Glutamatergic neuron (in vitro differentiated cells): ENCODE data around the gene CYP4F3. TPM values are rescaled to one million over a fixed set of nuclear protein-coding genes. Genes with fewer than 3 reads are reported as not detected.

Experiments used
- DNase-seq: peaks from one replicate; pipeline ENCODE4 v3.0.0; 2022
- H3K27ac Mint-ChIP-seq: one replicate; pipeline ENCODE4 v1.8.0; 2020; ENCODE audit warnings: mild to moderate bottlenecking, mixed read lengths, inconsistent platforms; ENCODE audit not compliant: unreplicated experiment
- H3K27me3 Mint-ChIP-seq: one replicate; pipeline ENCODE4 v1.8.0; 2020; ENCODE audit warnings: mild to moderate bottlenecking, moderate library complexity, mixed read lengths, inconsistent platforms; ENCODE audit not compliant: unreplicated experiment
- H3K36me3 Mint-ChIP-seq: one replicate; pipeline ENCODE4 v1.8.0; 2020; ENCODE audit warnings: mild to moderate bottlenecking, mixed read lengths, inconsistent platforms; ENCODE audit not compliant: unreplicated experiment
- H3K4me1 Mint-ChIP-seq: one replicate; pipeline ENCODE4 v1.8.0; 2020; ENCODE audit warnings: mild to moderate bottlenecking, low read depth, mixed read lengths, inconsistent platforms; ENCODE audit not compliant: unreplicated experiment
- H3K4me3 Mint-ChIP-seq: one replicate; pipeline ENCODE4 v1.8.0; 2020; ENCODE audit warnings: mild to moderate bottlenecking, mixed read lengths, inconsistent platforms; ENCODE audit not compliant: unreplicated experiment
- H3K9me3 Mint-ChIP-seq: one replicate; pipeline ENCODE4 v1.8.0; 2020; ENCODE audit warnings: mild to moderate bottlenecking, moderate library complexity, mixed read lengths, inconsistent platforms; ENCODE audit not compliant: unreplicated experiment
- total RNA-seq: library from RNA; stranded (reverse); fragmentation: NEBNext Ultra II Directional; extraction: Animal tissue kit (Norgen Biotek cat#: 25700); gene quantifications from one replicate; pipeline ENCODE4 v1.2.1, GENCODE V29; 2021; ENCODE audit not compliant: unreplicated experiment
- TF ChIP-seq, protein P1 (sequence below): fragments of 200-600 bp; sonication (generic); IDR thresholded peaks from one replicate; pipeline ENCODE4 v1.5.0; 2021; ENCODE audit not compliant: partially characterized antibody, unreplicated experiment

Gene CYP4F3
- total RNA-seq, 1 donor from 2014 or later, result not detected

DNA sequence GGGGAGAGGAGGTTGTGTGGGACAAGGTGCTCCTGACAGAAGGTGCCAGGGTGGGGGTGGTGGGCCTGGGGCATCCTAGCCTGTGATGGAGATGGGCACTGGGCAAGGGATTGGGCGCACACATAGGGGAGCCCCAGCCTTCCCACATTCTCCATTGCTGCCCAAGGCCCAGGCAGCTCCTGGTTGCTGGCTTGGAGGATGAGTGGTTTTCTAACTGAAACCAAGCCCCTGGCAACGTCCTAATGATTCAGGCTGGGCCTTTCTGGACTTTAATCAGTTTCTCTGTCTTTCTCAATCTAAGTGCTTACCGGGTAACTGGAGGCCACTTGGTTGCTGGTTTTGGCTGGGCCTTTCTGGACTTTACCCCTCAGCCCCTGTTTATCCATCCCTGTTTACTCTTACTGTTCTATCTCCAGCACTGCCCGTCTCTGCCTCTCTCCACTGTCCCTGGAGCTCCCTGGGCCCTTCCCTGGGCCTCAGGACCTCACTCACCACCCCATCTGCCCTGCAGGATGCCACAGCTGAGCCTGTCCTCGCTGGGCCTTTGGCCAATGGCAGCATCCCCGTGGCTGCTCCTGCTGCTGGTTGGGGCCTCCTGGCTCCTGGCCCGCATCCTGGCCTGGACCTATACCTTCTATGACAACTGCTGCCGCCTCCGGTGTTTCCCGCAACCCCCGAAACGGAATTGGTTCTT, 354 bp downstream of the CYP4F3 start:
- H3K27me3 Mint-ChIP-seq, result peaks cover 2% of the 10 kb centered on the region
- no peaks in the 10 kb centered on the region for H3K36me3 Mint-ChIP-seq
- H3K4me3 Mint-ChIP-seq, result no peak overlapping the region
- peaks cover 14% of the 10 kb centered on the region for H3K9me3 Mint-ChIP-seq
- no peak for DNase-seq
- TF ChIP-seq, protein P1, sequence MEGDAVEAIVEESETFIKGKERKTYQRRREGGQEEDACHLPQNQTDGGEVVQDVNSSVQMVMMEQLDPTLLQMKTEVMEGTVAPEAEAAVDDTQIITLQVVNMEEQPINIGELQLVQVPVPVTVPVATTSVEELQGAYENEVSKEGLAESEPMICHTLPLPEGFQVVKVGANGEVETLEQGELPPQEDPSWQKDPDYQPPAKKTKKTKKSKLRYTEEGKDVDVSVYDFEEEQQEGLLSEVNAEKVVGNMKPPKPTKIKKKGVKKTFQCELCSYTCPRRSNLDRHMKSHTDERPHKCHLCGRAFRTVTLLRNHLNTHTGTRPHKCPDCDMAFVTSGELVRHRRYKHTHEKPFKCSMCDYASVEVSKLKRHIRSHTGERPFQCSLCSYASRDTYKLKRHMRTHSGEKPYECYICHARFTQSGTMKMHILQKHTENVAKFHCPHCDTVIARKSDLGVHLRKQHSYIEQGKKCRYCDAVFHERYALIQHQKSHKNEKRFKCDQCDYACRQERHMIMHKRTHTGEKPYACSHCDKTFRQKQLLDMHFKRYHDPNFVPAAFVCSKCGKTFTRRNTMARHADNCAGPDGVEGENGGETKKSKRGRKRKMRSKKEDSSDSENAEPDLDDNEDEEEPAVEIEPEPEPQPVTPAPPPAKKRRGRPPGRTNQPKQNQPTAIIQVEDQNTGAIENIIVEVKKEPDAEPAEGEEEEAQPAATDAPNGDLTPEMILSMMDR, result no peak
- no peak overlapping the region for H3K27ac Mint-ChIP-seq
- H3K4me1 Mint-ChIP-seq, result no peaks in the 10 kb centered on the region

DNA sequence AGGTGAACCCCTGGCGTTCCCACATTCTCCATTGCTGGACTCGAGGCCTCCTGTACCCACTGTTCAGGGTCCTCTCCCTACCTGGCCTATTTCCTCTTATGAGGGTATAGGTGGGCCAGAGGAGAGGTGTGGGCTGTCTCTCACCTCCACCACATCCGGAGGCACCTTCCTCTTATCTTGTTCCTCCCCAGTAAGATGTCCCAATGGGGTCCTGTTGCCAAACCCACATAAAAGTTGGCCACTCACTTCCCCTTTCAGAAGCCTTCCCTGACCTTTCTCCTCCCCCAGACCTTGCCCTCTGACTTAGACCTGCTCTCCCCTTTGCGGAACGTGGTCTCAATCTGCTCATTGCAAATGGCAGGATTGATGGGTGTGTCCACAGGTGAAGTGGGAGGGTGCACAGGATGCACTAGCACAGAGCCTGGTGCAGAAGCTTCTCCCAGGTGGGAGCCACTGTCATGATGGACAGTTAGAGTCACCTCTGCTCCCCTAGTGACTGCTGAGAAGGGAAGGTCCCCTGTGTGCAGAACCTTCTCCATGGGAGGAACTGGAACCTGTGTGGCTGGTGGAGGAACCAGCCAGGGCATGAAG, 1.3 kb downstream of the CYP4F3 start:
- H3K4me1 Mint-ChIP-seq, result no peaks in the 10 kb centered on the region
- TF ChIP-seq, protein P1, result no peak
- H3K27me3 Mint-ChIP-seq, result peaks cover 2% of the 10 kb centered on the region
- H3K9me3 Mint-ChIP-seq, result peaks cover 16% of the 10 kb centered on the region
- H3K36me3 Mint-ChIP-seq, result no peaks in the 10 kb centered on the region
- no peak overlapping the region for H3K27ac Mint-ChIP-seq
- DNase-seq, result no peak
- H3K4me3 Mint-ChIP-seq, result no peak overlapping the region

DNA sequence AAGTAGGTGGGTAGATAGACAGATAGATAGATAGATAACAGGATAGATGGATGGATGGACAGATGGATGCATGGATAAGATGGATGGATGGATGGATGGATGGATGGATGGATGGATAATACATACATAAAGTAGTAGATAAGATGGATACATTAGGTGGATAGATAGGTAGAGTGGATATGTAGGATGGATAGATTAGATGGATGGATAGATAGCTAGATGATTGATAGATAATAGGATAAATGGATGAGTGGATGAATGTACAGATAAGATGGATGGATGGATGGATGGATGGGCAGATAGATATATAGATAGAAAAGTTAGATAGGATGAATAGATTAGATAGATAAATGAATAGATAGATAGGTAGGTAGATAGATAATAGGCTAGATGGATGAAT, 2.1 kb downstream of the CYP4F3 start:
- no peaks in the 10 kb centered on the region for H3K27me3 Mint-ChIP-seq
- H3K4me3 Mint-ChIP-seq, result no peak overlapping the region
- TF ChIP-seq, protein P1, result no peak
- no peaks in the 10 kb centered on the region for H3K36me3 Mint-ChIP-seq
- DNase-seq, result no peak
- no peak overlapping the region for H3K27ac Mint-ChIP-seq
- peaks cover 16% of the 10 kb centered on the region for H3K9me3 Mint-ChIP-seq
- H3K4me1 Mint-ChIP-seq, result no peaks in the 10 kb centered on the region

DNA sequence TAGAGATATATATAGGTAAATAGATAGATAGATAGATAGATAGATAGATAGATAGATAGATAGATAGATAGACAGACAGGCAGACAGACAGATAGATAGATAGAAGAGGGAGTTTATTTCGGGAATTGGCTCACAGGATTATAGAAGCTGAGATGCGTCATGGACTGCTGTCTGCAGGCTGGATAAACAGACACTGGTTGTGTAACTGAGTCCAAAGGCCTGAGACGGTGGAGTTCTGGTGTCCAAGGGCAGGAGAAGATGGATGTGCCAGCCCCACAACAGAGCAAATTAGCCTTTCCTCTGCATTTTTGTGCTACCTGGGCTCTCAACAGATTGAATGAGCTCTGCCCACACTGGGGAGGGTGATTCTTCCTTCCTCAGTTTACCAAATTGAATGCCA, 2.7 kb downstream of the CYP4F3 start:
- Mint-ChIP-seq H3K27ac (no peak overlapping the region), H3K27me3 (no peaks in the 10 kb centered on the region), H3K9me3 (peaks cover 16% of the 10 kb centered on the region), H3K36me3 (no peaks in the 10 kb centered on the region), H3K4me3 (no peak overlapping the region), H3K4me1 (no peaks in the 10 kb centered on the region)
- no peak for DNase-seq
- TF ChIP-seq, protein P1, result no peak

DNA sequence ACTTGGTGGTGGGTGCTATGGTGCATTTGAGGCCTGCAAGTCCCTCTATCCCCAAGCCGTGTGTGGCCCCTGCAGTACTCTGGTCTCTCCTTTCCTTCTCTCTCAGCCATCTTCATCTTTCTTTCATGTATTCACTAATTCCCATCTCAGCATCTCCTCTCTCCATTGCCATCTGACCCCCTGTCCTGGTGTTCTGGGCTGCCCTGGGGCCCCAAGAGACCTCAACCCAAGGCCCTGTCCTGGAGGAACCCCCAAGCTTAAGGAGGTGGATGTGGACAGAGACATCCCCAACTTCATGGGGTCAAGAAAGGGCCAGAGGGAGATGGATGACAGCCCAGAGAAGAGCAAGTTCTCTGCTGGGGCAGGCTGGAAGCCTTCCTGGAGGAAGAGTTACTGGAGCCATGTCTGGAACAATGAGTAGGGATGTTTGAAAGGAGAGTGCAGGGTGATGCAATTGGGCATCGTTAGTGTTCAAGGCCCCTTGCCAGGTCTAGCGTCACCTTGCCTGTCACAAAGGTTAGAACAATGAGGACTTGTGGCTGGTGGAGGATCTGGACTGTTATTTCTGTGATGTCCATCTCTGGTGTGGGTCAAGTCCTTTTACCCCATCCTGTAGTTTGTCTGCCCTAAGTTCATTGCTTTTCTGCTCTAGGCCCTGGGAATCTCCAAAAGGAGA, 3.5 kb downstream of the CYP4F3 start:
- Mint-ChIP-seq H3K27ac (no peak overlapping the region), H3K4me3 (no peak overlapping the region), H3K36me3 (no peaks in the 10 kb centered on the region), H3K4me1 (no peaks in the 10 kb centered on the region), H3K27me3 (no peaks in the 10 kb centered on the region), H3K9me3 (peaks cover 16% of the 10 kb centered on the region)
- TF ChIP-seq, protein P1, result no peak
- DNase-seq, result no peak
